ENCODE data around the gene RGS6.

GRCh38 chr14:72521045-72521444 lies 588.8 kb downstream of the RGS6 start:
- no peak for TF ChIP-seq ZNF274 (IDR thresholded peaks at IDR 0.05; ENCODE audit: low read depth, low read length)
- no peak for TF ChIP-seq SUZ12 (IDR thresholded peaks at IDR 0.05; ENCODE audit: extremely low read depth, insufficient read depth, insufficient read length)
- TF ChIP-seq YY1 (IDR thresholded peaks at IDR 0.05; ENCODE audit: insufficient read depth, insufficient read length), result no peak
